Loucy (cell line): ENCODE data around the gene CPA2.
"Not testable (repeated sequence)": the region's sequence is repeated elsewhere in the genome, so short reads cannot be mapped to it uniquely, and the experiment has no call there.

Experiments used
- H2AFZ ChIP-seq: fragments of 200-600 bp; sonication (generic); 2 replicates; pipeline ENCODE4 v1.6.0; 2016; ENCODE audit warnings: antibody characterized with exemption, mild to moderate bottlenecking, low read length, moderate library complexity
- H3F3A ChIP-seq: fragments of 200-600 bp; 2 replicates; pipeline ENCODE4 v1.6.0; 2016; ENCODE audit warnings: antibody characterized with exemption, low read depth, mild to moderate bottlenecking
- H3K27me3 ChIP-seq: fragments of 200-600 bp; sonication (generic); 2 replicates; pipeline ENCODE4 v1.6.1; 2014; ENCODE audit warnings: low read length, mild to moderate bottlenecking; ENCODE audit not compliant: insufficient read depth, poor library complexity, severe bottlenecking
- H3K36me3 ChIP-seq: fragments of 200-600 bp; sonication (generic); 2 replicates; pipeline ENCODE4 v1.6.1; 2016; ENCODE audit warnings: low read length; ENCODE audit not compliant: insufficient read depth
- H3K4me1 ChIP-seq: fragments of 200-600 bp; sonication (generic); 2 replicates; pipeline ENCODE4 v1.5.1; 2014; ENCODE audit warnings: low read length, mild to moderate bottlenecking; ENCODE audit not compliant: insufficient read depth, poor library complexity, severe bottlenecking
- H3K4me2 ChIP-seq: fragments of 200-600 bp; sonication (generic); 2 replicates; pipeline ENCODE4 v1.6.0; 2014; ENCODE audit warnings: antibody characterized with exemption, low read length, low read depth, mild to moderate bottlenecking; ENCODE audit not compliant: poor library complexity, severe bottlenecking
- H3K4me3 ChIP-seq: fragments of 200-600 bp; sonication (generic); 2 replicates; pipeline ENCODE4 v1.5.1; 2014; ENCODE audit warnings: low read length, mild to moderate bottlenecking, mixed read lengths; ENCODE audit not compliant: poor library complexity, severe bottlenecking
- H3K79me2 ChIP-seq: fragments of 200-600 bp; sonication (generic); 2 replicates; pipeline ENCODE4 v1.6.1; 2014; ENCODE audit warnings: low read length; ENCODE audit not compliant: insufficient read depth
- H3K9ac ChIP-seq: fragments of 200-600 bp; sonication (generic); 2 replicates; pipeline ENCODE4 v1.6.0; 2014; ENCODE audit warnings: mild to moderate bottlenecking, low read depth, low read length, moderate library complexity; ENCODE audit not compliant: poor library complexity, severe bottlenecking
- H3K9me2 ChIP-seq: fragments of 200-600 bp; sonication (generic); replicated peaks from 2 replicates; pipeline ENCODE4 v1.6.1; 2016; ENCODE audit warnings: low read depth, low read length, mixed read lengths
- H3K9me3 ChIP-seq: fragments of 200-600 bp; sonication (generic); 2 replicates; pipeline ENCODE4 v1.6.1; 2014; ENCODE audit warnings: mild to moderate bottlenecking, antibody characterized with exemption, low read length, low read depth; ENCODE audit not compliant: insufficient read depth
- H4K20me1 ChIP-seq: fragments of 200-600 bp; sonication (generic); 2 replicates; pipeline ENCODE4 v1.6.0; 2014; ENCODE audit warnings: antibody characterized with exemption, low read length, mild to moderate bottlenecking; ENCODE audit not compliant: insufficient read depth, poor library complexity, severe bottlenecking
- CTCF ChIP-seq: fragments of 200-600 bp; sonication (generic); conservative IDR thresholded peaks from 2 replicates; pipeline ENCODE4 v1.5.1; 2014; ENCODE audit warnings: mild to moderate bottlenecking, antibody characterized with exemption, low read length
- EZH2phosphoT487 ChIP-seq: fragments of 200-600 bp; IDR thresholded peaks from 2 replicates; pipeline ENCODE4 v1.6.1; 2018; ENCODE audit warnings: antibody characterized with exemption, mild to moderate bottlenecking, moderate library complexity, borderline replicate concordance

CPA2 gene

GRCh38 chr7:130240240-130240639 is 26.4 kb upstream of the CPA2 start:
- H2AFZ ChIP-seq: no peak overlapping the region
- TF ChIP-seq CTCF: no peak
- no peak for TF ChIP-seq EZH2phosphoT487
- no peaks in the 10 kb centered on the region for H3F3A ChIP-seq

GRCh38 chr7:130242198-130243014 is 24.3 kb upstream of the CPA2 start:
- Histone ChIP-seq H3K4me2 (peak overlapping the region; percentile 42), H3K9me2 (no peaks in the 10 kb centered on the region), H3K4me1 (no peaks in the 10 kb centered on the region), H3K9ac (no peak overlapping the region), H4K20me1 (no peaks in the 10 kb centered on the region), H3K27me3 (no peaks in the 10 kb centered on the region), H2AFZ (peak overlapping the region; percentile 52; the same call in 1 of the 2 replicates), H3K9me3 (no peaks in the 10 kb centered on the region), H3F3A (no peaks in the 10 kb centered on the region), H3K36me3 (no peaks in the 10 kb centered on the region), H3K79me2 (no peaks in the 10 kb centered on the region), H3K4me3 (no peak overlapping the region)
- TF ChIP-seq CTCF (peak; percentile 99), EZH2phosphoT487 (no peak)

More at GRCh38 chr7:130240240-130240639, 26.4 kb upstream of the CPA2 start:
- H3K27me3 ChIP-seq: no peaks in the 10 kb centered on the region
- no peak overlapping the region for H3K4me2 ChIP-seq
- no peaks in the 10 kb centered on the region for H3K79me2 ChIP-seq
- H3K9ac ChIP-seq: no peak overlapping the region
- H3K4me3 ChIP-seq: no peak overlapping the region
- no peaks in the 10 kb centered on the region for H3K9me2 ChIP-seq
- no peaks in the 10 kb centered on the region for H3K36me3 ChIP-seq
- H3K9me3 ChIP-seq: no peaks in the 10 kb centered on the region
- no peaks in the 10 kb centered on the region for H3K4me1 ChIP-seq
- no peaks in the 10 kb centered on the region for H4K20me1 ChIP-seq

- not testable (repeated sequence) for H3K9me3 ChIP-seq, H4K20me1 ChIP-seq, H3K4me1 ChIP-seq, H3K36me3 ChIP-seq, H3F3A ChIP-seq, H3K4me2 ChIP-seq, H3K79me2 ChIP-seq, H2AFZ ChIP-seq, H3K9me2 ChIP-seq, H3K4me3 ChIP-seq, H3K9ac ChIP-seq, H3K27me3 ChIP-seq
Measured at GRCh38 chr7:130243486-130243885, 23.2 kb upstream of the CPA2 start.

- H3F3A ChIP-seq, H3K9me2 ChIP-seq, H2AFZ ChIP-seq: not testable (repeated sequence)
Measured at GRCh38 chr7:130246491-130246890, 20.2 kb upstream of the CPA2 start.

GRCh38 chr7:130248842-130249241 is 17.8 kb upstream of the CPA2 start:
- H3K36me3 ChIP-seq, H3K4me3 ChIP-seq, H3K27me3 ChIP-seq, H3K9me2 ChIP-seq, H4K20me1 ChIP-seq, H2AFZ ChIP-seq, H3K9ac ChIP-seq, H3K9me3 ChIP-seq, H3K79me2 ChIP-seq, H3K4me1 ChIP-seq, H3F3A ChIP-seq, H3K4me2 ChIP-seq: not testable (repeated sequence)

More at GRCh38 chr7:130246491-130246890, 20.2 kb upstream of the CPA2 start:
- not testable (repeated sequence) for H3K4me2 ChIP-seq, H3K9me3 ChIP-seq, H3K9ac ChIP-seq, H3K27me3 ChIP-seq, H3K79me2 ChIP-seq, H3K4me3 ChIP-seq, H3K36me3 ChIP-seq, H4K20me1 ChIP-seq, H3K4me1 ChIP-seq

GRCh38 chr7:130249626-130250025 is 17.0 kb upstream of the CPA2 start:
- not testable (repeated sequence) for H3K27me3 ChIP-seq, H3K4me2 ChIP-seq, H3K9me3 ChIP-seq, H3K9ac ChIP-seq, H2AFZ ChIP-seq, H3K79me2 ChIP-seq, H4K20me1 ChIP-seq, H3K36me3 ChIP-seq, H3K4me3 ChIP-seq, H3K4me1 ChIP-seq, H3K9me2 ChIP-seq, H3F3A ChIP-seq
